ENCODE measurements around the gene FAM120A.
A peak's percentile ranks its signal among the peaks of the same experiment; 100 is the strongest.

Gene FAM120A, protein sequence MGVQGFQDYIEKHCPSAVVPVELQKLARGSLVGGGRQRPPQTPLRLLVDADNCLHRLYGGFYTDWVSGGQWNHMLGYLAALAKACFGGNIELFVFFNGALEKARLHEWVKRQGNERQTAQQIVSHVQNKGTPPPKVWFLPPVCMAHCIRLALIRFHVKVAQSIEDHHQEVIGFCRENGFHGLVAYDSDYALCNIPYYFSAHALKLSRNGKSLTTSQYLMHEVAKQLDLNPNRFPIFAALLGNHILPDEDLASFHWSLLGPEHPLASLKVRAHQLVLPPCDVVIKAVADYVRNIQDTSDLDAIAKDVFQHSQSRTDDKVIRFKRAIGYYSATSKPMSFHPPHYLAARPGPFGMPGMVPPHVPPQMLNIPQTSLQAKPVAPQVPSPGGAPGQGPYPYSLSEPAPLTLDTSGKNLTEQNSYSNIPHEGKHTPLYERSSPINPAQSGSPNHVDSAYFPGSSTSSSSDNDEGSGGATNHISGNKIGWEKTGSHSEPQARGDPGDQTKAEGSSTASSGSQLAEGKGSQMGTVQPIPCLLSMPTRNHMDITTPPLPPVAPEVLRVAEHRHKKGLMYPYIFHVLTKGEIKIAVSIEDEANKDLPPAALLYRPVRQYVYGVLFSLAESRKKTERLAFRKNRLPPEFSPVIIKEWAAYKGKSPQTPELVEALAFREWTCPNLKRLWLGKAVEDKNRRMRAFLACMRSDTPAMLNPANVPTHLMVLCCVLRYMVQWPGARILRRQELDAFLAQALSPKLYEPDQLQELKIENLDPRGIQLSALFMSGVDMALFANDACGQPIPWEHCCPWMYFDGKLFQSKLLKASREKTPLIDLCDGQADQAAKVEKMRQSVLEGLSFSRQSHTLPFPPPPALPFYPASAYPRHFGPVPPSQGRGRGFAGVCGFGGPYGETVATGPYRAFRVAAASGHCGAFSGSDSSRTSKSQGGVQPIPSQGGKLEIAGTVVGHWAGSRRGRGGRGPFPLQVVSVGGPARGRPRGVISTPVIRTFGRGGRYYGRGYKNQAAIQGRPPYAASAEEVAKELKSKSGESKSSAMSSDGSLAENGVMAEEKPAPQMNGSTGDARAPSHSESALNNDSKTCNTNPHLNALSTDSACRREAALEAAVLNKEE

DNA sequence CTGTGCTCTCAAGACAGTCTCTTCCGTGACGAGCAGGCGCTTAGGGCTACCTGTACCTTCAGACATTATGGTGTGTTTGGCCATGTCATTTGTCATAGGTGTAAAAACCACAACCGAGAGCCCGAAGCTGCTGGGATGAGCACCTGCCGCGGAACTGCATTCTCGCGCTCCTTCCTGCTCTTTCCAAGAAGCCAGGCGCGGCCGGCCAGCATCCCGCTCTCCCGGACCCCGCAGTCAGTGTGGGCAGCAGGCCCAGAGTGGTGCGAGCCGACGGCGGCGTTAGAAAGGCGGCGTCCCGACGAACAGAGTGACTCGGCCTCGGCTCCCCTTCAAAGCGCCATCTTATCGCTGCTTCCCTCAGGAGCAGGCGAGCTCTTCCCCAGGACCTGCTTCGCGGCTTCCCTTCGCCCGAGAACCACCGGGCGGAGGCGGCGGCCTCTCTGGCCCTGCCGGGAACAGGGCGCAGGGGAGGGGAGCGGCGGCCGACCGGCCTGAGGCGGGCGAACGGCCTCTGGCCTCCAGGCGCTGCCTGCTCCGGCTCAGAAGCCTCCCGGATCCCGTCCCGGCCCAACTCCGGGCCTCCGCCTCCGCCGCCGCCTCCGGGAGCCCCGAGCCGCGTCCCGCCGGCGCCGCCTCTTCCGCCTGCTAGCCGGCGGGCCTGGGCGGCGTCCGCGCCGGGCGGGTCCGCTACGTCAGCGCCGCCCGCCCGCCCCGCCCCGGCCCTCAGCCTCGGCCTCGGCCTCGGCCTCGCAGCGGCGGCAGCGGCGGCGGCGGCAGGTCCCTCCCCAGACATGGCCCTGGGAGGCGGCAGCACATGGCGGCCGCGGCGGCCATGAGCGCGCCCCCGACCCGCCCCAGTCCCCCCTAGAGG lies at the start of gene FAM120A:
Gene FAM120A (plus strand): TSS at position 741 of the 871 bp plus-strand sequence. CDS start 231 bp downstream, outside the sequence.
- no peaks in the 10 kb centered on the region for H3K9me3 ChIP-seq (ENCODE audit: severe bottlenecking)
- H3K4me3 ChIP-seq (ENCODE audit: severe bottlenecking): peak within 1 kb of the TSS; percentile 88
- peaks cover 18% of the 10 kb centered on the region for H3K4me1 ChIP-seq (ENCODE audit: insufficient read depth, poor library complexity, severe bottlenecking)
- peaks cover 68% of the 10 kb centered on the region for H3K36me3 ChIP-seq (ENCODE audit: low read depth)
- H3K27me3 ChIP-seq (ENCODE audit: insufficient read depth, poor library complexity, severe bottlenecking): no peaks in the 10 kb centered on the region
- DNase-seq (ENCODE audit: low spot score) (peak; percentile 68), ATAC-seq (ENCODE audit: low read depth) (peak; percentile 48)
- peak within 1 kb of the TSS; percentile 81 for H3K27ac ChIP-seq (ENCODE audit: poor library complexity, severe bottlenecking)
- TF ChIP-seq, protein P1, sequence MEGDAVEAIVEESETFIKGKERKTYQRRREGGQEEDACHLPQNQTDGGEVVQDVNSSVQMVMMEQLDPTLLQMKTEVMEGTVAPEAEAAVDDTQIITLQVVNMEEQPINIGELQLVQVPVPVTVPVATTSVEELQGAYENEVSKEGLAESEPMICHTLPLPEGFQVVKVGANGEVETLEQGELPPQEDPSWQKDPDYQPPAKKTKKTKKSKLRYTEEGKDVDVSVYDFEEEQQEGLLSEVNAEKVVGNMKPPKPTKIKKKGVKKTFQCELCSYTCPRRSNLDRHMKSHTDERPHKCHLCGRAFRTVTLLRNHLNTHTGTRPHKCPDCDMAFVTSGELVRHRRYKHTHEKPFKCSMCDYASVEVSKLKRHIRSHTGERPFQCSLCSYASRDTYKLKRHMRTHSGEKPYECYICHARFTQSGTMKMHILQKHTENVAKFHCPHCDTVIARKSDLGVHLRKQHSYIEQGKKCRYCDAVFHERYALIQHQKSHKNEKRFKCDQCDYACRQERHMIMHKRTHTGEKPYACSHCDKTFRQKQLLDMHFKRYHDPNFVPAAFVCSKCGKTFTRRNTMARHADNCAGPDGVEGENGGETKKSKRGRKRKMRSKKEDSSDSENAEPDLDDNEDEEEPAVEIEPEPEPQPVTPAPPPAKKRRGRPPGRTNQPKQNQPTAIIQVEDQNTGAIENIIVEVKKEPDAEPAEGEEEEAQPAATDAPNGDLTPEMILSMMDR (IDR thresholded peaks at IDR 0.05; ENCODE audit: poor library complexity, severe bottlenecking): no peak

DNA sequence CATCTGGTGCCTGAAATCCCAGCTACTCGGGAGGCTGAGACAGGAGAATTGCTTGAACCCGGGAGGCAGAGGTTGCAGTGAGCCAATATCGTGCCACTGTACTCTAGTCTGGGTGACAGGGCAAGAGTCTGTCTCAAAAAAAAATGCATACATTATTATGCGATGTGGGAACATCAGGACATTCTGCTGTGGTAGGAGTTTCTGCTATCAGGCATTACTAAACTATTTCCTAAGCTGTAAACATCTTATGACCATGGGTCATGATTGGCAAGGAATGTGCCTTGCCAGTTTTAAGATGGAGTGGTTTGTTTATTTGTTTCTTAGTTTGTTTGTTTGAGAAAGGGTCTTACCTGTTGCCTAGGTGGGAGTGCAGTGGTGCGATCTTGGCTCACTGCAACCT lies 45.1 kb upstream of the FAM120A start:
- Histone ChIP-seq H3K4me3 (ENCODE audit: severe bottlenecking) (no peak overlapping the region), H3K27ac (ENCODE audit: poor library complexity, severe bottlenecking) (no peak overlapping the region), H3K36me3 (ENCODE audit: low read depth) (no peaks in the 10 kb centered on the region), H3K4me1 (ENCODE audit: insufficient read depth, poor library complexity, severe bottlenecking) (no peaks in the 10 kb centered on the region), H3K27me3 (ENCODE audit: insufficient read depth, poor library complexity, severe bottlenecking) (peaks cover 7% of the 10 kb centered on the region), H3K9me3 (ENCODE audit: severe bottlenecking) (no peaks in the 10 kb centered on the region)
- TF ChIP-seq, protein P1 (IDR thresholded peaks at IDR 0.05; ENCODE audit: poor library complexity, severe bottlenecking): no peak
- ATAC-seq (ENCODE audit: low read depth) (no peak), DNase-seq (ENCODE audit: low spot score) (no peak)

DNA sequence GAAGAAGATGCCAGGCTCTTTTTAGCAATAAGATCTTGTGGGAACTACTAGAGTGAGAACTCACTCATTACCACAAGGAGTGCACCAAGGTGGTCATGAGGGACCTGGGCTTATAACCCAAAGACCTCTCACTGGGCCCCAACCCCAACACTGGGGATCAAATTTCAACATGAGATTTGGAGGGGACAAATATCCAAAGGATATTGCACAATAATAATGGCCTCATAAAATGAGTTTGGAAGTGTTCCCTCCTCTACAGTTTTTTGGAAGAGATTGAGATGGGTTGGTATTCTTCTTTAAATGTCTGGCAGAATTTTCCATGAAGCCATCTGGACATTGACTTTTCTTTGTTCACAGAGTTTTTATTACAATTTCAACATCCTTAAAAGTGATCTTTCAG lies 38.0 kb upstream of the FAM120A start:
- TF ChIP-seq, protein P1 (IDR thresholded peaks at IDR 0.05; ENCODE audit: poor library complexity, severe bottlenecking): no peak
- Histone ChIP-seq H3K4me1 (ENCODE audit: insufficient read depth, poor library complexity, severe bottlenecking) (no peaks in the 10 kb centered on the region), H3K9me3 (ENCODE audit: severe bottlenecking) (peaks cover 4% of the 10 kb centered on the region), H3K27me3 (ENCODE audit: insufficient read depth, poor library complexity, severe bottlenecking) (peaks cover 9% of the 10 kb centered on the region), H3K36me3 (ENCODE audit: low read depth) (no peaks in the 10 kb centered on the region), H3K27ac (ENCODE audit: poor library complexity, severe bottlenecking) (no peak overlapping the region), H3K4me3 (ENCODE audit: severe bottlenecking) (no peak overlapping the region)
- DNase-seq (ENCODE audit: low spot score) (no peak), ATAC-seq (ENCODE audit: low read depth) (no peak)

DNA sequence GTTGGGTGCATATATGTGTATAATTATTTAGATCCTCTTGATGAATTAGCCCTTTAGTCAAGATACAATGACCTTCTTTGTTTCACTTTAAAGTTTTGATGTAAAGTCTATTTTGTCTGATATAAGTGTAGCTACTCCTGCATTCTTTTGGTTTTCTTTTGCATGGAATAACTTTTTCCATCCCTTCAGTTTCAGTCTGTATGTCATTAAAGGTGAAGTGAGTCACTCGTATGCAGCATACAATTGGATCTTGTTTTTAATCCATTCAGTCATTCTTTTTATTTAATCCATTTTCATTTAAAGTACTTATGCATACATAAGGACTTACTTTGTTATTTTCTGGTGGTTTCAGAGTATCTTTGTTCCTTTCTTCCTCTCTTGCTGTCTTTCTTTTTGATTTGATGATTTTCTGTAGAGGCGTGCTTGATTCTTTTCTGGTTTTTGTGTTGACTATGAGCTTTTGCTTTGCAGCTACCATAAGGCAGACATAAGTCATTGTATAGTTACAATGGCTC lies 36.3 kb upstream of the FAM120A start:
- DNase-seq (ENCODE audit: low spot score) (no peak), ATAC-seq (ENCODE audit: low read depth) (no peak)

More for the DNA sequence above, 36.3 kb upstream of the FAM120A start:
- H3K4me1 ChIP-seq (ENCODE audit: insufficient read depth, poor library complexity, severe bottlenecking): no peaks in the 10 kb centered on the region
- H3K9me3 ChIP-seq (ENCODE audit: severe bottlenecking): peaks cover 4% of the 10 kb centered on the region
- H3K27ac ChIP-seq (ENCODE audit: poor library complexity, severe bottlenecking): no peak overlapping the region
- no peaks in the 10 kb centered on the region for H3K36me3 ChIP-seq (ENCODE audit: low read depth)
- H3K27me3 ChIP-seq (ENCODE audit: insufficient read depth, poor library complexity, severe bottlenecking): peaks cover 9% of the 10 kb centered on the region
- TF ChIP-seq, protein P1 (IDR thresholded peaks at IDR 0.05; ENCODE audit: poor library complexity, severe bottlenecking): no peak
- H3K4me3 ChIP-seq (ENCODE audit: severe bottlenecking): no peak overlapping the region

Measured in RWPE2 (cell line).